ENCODE data around the gene SF3B6.

SF3B6 gene

GRCh38 chr2:24075915-24076848 lies at the start of gene SF3B6:
Gene SF3B6, minus strand, starts transcription at chr2:24076326. Its CDS starts 97 bp downstream, at chr2:24076229.
- TF ChIP-seq CTCF (IDR thresholded peaks at IDR 0.05; ENCODE audit: control insufficient read depth, insufficient read depth, low read depth, low read length, missing control alignments), result peak; percentile 6
- peak within 1 kb of the TSS; percentile 65 for H3K4me3 ChIP-seq (ENCODE audit: control insufficient read depth, low read depth, low read length)
- DNase-seq (ENCODE audit: low read depth), result peak; percentile 93

- no peak for TF ChIP-seq CTCF (IDR thresholded peaks at IDR 0.05; ENCODE audit: control insufficient read depth, insufficient read depth, low read depth, low read length, missing control alignments)
- DNase-seq (ENCODE audit: low read depth), result no peak
- H3K4me3 ChIP-seq (ENCODE audit: control insufficient read depth, low read depth, low read length), result peak overlapping the region; percentile 61
Measured at GRCh38 chr2:24123922-24124580, 47.9 kb upstream of the SF3B6 start.

GRCh38 chr2:24123195-24123921 lies 47.2 kb upstream of the SF3B6 start, which contains the start of the genes FAM228B and PFN4:
Gene FAM228B, plus strand, starts transcription at chr2:24123469. Its CDS starts 893 bp downstream, at chr2:24124362.
Gene PFN4, minus strand, starts transcription at chr2:24123334. Its CDS starts 799 bp downstream, at chr2:24122535.
- no peak for DNase-seq (ENCODE audit: low read depth)
- no peak for TF ChIP-seq CTCF (IDR thresholded peaks at IDR 0.05; ENCODE audit: control insufficient read depth, insufficient read depth, low read depth, low read length, missing control alignments)
- peak within 1 kb of the TSS; percentile 61 for H3K4me3 ChIP-seq (ENCODE audit: control insufficient read depth, low read depth, low read length)

GRCh38 chr2:24122366-24123194 lies 46.5 kb upstream of the SF3B6 start:
- no peak for TF ChIP-seq CTCF (IDR thresholded peaks at IDR 0.05; ENCODE audit: control insufficient read depth, insufficient read depth, low read depth, low read length, missing control alignments)
- DNase-seq (ENCODE audit: low read depth), result no peak
- peak overlapping the region; percentile 61 for H3K4me3 ChIP-seq (ENCODE audit: control insufficient read depth, low read depth, low read length)

GRCh38 chr2:24121469-24121868 lies 45.3 kb upstream of the SF3B6 start:
- H3K4me3 ChIP-seq (ENCODE audit: control insufficient read depth, low read depth, low read length), result no peak overlapping the region
- TF ChIP-seq CTCF (IDR thresholded peaks at IDR 0.05; ENCODE audit: control insufficient read depth, insufficient read depth, low read depth, low read length, missing control alignments), result no peak
- DNase-seq (ENCODE audit: low read depth), result no peak
